Trophoblast cell (in vitro differentiated cells and primary cell): Measurements from ENCODE around the gene KANK2.

ENCODE experiments used
- DNase-seq, 2 donors: peaks; one replicate each; pipeline ENCODE4 v3.0.0-alpha.2; 2016
- H2AFZ ChIP-seq: 2 replicates; pipeline ENCODE4 v1.6.1; 2013; ENCODE audit warnings: low read length, moderate library complexity, mild to moderate bottlenecking; ENCODE audit not compliant: insufficient read depth, poor library complexity
- H2AK5ac ChIP-seq: 2 replicates; pipeline ENCODE4 v1.6.1; 2013; ENCODE audit warnings: mild to moderate bottlenecking, low read length
- H2BK120ac ChIP-seq: 2 replicates; pipeline ENCODE4 v1.6.1; 2013; ENCODE audit warnings: low read length, mild to moderate bottlenecking, moderate library complexity; ENCODE audit not compliant: insufficient read depth, poor library complexity
- H2BK12ac ChIP-seq: 2 replicates; pipeline ENCODE4 v1.6.1; 2013; ENCODE audit warnings: mild to moderate bottlenecking, low read length, moderate library complexity
- H2BK5ac ChIP-seq: 2 replicates; pipeline ENCODE4 v1.6.1; 2013; ENCODE audit warnings: low read length, low read depth, moderate library complexity, mild to moderate bottlenecking; ENCODE audit not compliant: poor library complexity
- H3K14ac ChIP-seq: 2 replicates; pipeline ENCODE4 v1.6.1; 2013; ENCODE audit warnings: mild to moderate bottlenecking, low read length
- H3K18ac ChIP-seq: 2 replicates; pipeline ENCODE4 v1.6.1; 2013; ENCODE audit warnings: mild to moderate bottlenecking, low read length
- H3K23ac ChIP-seq: 2 replicates; pipeline ENCODE4 v1.6.1; 2013; ENCODE audit warnings: low read length
- H3K27ac ChIP-seq: 2 replicates; pipeline ENCODE4 v1.5.1; 2013; ENCODE audit warnings: low read depth, mild to moderate bottlenecking, inconsistent platforms, low read length, moderate library complexity
- H3K27me3 ChIP-seq: 2 replicates; pipeline ENCODE4 v1.6.1; 2013; ENCODE audit warnings: inconsistent platforms, mild to moderate bottlenecking, low read length, moderate library complexity; ENCODE audit not compliant: insufficient read depth
- H3K36me3 ChIP-seq, 2 experiments: 1 replicate in 1 of 2; 2 replicates in 1 of 2; pipeline ENCODE4 v1.6.1; 2013; ENCODE audit warnings: low read length in 2 of 2, mild to moderate bottlenecking in 2 of 2, moderate library complexity in 1 of 2; ENCODE audit not compliant: insufficient read depth in 2 of 2, control insufficient read depth in 1 of 2
- H3K4ac ChIP-seq: 2 replicates; pipeline ENCODE4 v1.6.1; 2013; ENCODE audit warnings: low read depth, mild to moderate bottlenecking, low read length, moderate library complexity
- H3K4me1 ChIP-seq, 2 experiments: 1 replicate in 1 of 2; 2 replicates in 1 of 2; pipeline ENCODE4 v1.6.1; 2013; ENCODE audit warnings: low read length in 2 of 2, mild to moderate bottlenecking in 2 of 2, moderate library complexity in 1 of 2; ENCODE audit not compliant: insufficient read depth in 2 of 2, control insufficient read depth in 1 of 2
- H3K4me2 ChIP-seq: 2 replicates; pipeline ENCODE4 v1.6.1; 2013; ENCODE audit warnings: inconsistent platforms, mild to moderate bottlenecking, low read length, moderate library complexity
- H3K4me3 ChIP-seq: 2 replicates; pipeline ENCODE4 v1.5.1; 2013; ENCODE audit warnings: mild to moderate bottlenecking, low read depth, low read length, inconsistent platforms
- H3K79me1 ChIP-seq: one replicate; pipeline ENCODE4 v1.6.1; 2013; ENCODE audit warnings: low read length
- H3K79me2 ChIP-seq: 2 replicates; pipeline ENCODE4 v1.6.1; 2013; ENCODE audit warnings: low read length, mild to moderate bottlenecking; ENCODE audit not compliant: control insufficient read depth, insufficient read depth, poor library complexity
- H3K9ac ChIP-seq: 2 replicates; pipeline ENCODE4 v1.6.1; 2013; ENCODE audit warnings: mild to moderate bottlenecking, low read length
- H3K9me3 ChIP-seq: 2 replicates; pipeline ENCODE4 v1.6.1; 2013; ENCODE audit warnings: low read depth, mild to moderate bottlenecking, control low read depth, inconsistent platforms, low read length; ENCODE audit not compliant: insufficient read depth
- H4K12ac ChIP-seq: 2 replicates; pipeline ENCODE4 v1.6.1; 2013; ENCODE audit warnings: low read depth, mild to moderate bottlenecking, low read length, moderate library complexity
- H4K8ac ChIP-seq: 2 replicates; pipeline ENCODE4 v1.6.1; 2013; ENCODE audit warnings: low read depth, mild to moderate bottlenecking, low read length, moderate library complexity
- H4K91ac ChIP-seq: one replicate; pipeline ENCODE4 v1.6.1; 2013; ENCODE audit warnings: low read depth, mild to moderate bottlenecking, low read length, moderate library complexity
- WGBS: extraction: QIAGEN DNeasy Blood & Tissue Kit; methylation state at CpG from one replicate; pipeline ENCODE4 v1.1.7; 2013; ENCODE audit warnings: missing lambda C conversion rate; ENCODE audit not compliant: insufficient read length, insufficient coverage; ENCODE audit errors: extremely low coverage; 5-methylcytosine and 5-hydroxymethylcytosine counted together

KANK2 gene

GRCh38 chr19:11116507-11116906 is 80.8 kb downstream of the KANK2 start:
- Histone ChIP-seq H3K9ac (no peak overlapping the region), H2BK5ac (no peak overlapping the region), H3K27ac (no peak overlapping the region), H2AFZ (no peak overlapping the region), H3K4me1 (no peaks in the 10 kb centered on the region), H3K23ac (no peak overlapping the region), H4K8ac (no peak overlapping the region), H3K27me3 (no peaks in the 10 kb centered on the region), H3K79me1 (no peaks in the 10 kb centered on the region), H2AK5ac (no peak overlapping the region), H3K9me3 (peaks cover 6% of the 10 kb centered on the region), H3K4ac (no peak overlapping the region), H2BK120ac (no peak overlapping the region), H4K91ac (no peak overlapping the region), H3K18ac (no peak overlapping the region), H3K36me3 (peaks cover 92 to 93% of the 10 kb centered on the region in 2 experiments), H3K79me2 (no peaks in the 10 kb centered on the region), H4K12ac (no peak overlapping the region), H3K14ac (no peak overlapping the region), H2BK12ac (no peak overlapping the region), H3K4me3 (no peak overlapping the region), H3K4me2 (no peak overlapping the region)
- no CpG with 5 or more reads among the region's 9 CpGs for WGBS
- no peak for DNase-seq

DNA sequence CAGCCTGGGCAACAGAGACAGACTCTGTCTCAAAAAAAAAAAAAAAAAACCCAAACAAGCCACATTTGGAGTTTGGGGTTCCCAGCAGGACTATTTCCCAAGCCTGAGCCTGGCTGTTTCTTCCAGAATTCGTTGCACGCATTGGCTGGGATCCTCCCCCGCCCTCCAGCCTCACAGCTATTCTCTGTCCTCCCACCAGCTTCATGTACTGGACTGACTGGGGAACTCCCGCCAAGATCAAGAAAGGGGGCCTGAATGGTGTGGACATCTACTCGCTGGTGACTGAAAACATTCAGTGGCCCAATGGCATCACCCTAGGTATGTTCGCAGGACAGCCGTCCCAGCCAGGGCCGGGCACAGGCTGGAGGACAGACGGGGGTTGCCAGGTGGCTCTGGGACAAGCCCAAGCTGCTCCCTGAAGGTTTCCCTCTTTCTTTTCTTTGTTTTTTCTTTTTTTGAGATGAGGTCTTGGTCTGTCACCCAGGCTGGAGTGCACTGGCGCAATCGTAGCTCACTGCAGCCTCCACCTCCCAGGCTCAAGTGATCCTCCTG is 81.4 kb downstream of the KANK2 start:
- DNase-seq: no peak
- Histone ChIP-seq H3K14ac (no peak overlapping the region), H4K8ac (no peak overlapping the region), H3K4me3 (no peak overlapping the region), H4K91ac (no peak overlapping the region), H4K12ac (no peak overlapping the region), H3K4me2 (no peak overlapping the region), H2BK120ac (no peak overlapping the region), H2BK12ac (no peak overlapping the region), H2AFZ (no peak overlapping the region), H3K9me3 (peaks cover 6% of the 10 kb centered on the region), H3K18ac (no peak overlapping the region), H3K4me1 (no peaks in the 10 kb centered on the region), H3K4ac (no peak overlapping the region), H3K23ac (no peak overlapping the region), H3K79me2 (no peaks in the 10 kb centered on the region), H3K79me1 (no peaks in the 10 kb centered on the region), H3K27ac (no peak overlapping the region), H2BK5ac (no peak overlapping the region), H2AK5ac (no peak overlapping the region), H3K27me3 (no peaks in the 10 kb centered on the region), H3K9ac (no peak overlapping the region), H3K36me3 (peaks cover 92 to 93% of the 10 kb centered on the region in 2 experiments)
- no CpG with 5 or more reads among the region's 11 CpGs for WGBS

GRCh38 chr19:11115042-11115441 is 82.3 kb downstream of the KANK2 start:
- Histone ChIP-seq H3K9me3 (peaks cover 4% of the 10 kb centered on the region), H2BK5ac (no peak overlapping the region), H3K36me3 (peaks cover 92% of the 10 kb centered on the region in 2 experiments), H3K4me1 (no peaks in the 10 kb centered on the region), H3K79me1 (no peaks in the 10 kb centered on the region), H2BK120ac (no peak overlapping the region), H4K8ac (no peak overlapping the region), H3K79me2 (no peaks in the 10 kb centered on the region), H2AFZ (no peak overlapping the region), H3K4ac (no peak overlapping the region), H2BK12ac (no peak overlapping the region), H3K27ac (no peak overlapping the region), H3K9ac (no peak overlapping the region), H4K91ac (no peak overlapping the region), H3K14ac (no peak overlapping the region), H3K18ac (no peak overlapping the region), H3K23ac (no peak overlapping the region), H4K12ac (no peak overlapping the region), H3K4me3 (no peak overlapping the region), H3K4me2 (no peak overlapping the region), H3K27me3 (no peaks in the 10 kb centered on the region), H2AK5ac (no peak overlapping the region)
- WGBS: no CpG with 5 or more reads among the region's 5 CpGs
- no peak for DNase-seq
